NCI-H226 (cell line): ENCODE data around the gene TTC28.
"Not testable (repeated sequence)": the region's sequence is repeated elsewhere in the genome, so short reads cannot be mapped to it uniquely, and the experiment has no call there.

Experiments
- DNase-seq: peaks from one replicate; pipeline ENCODE4 v3.0.0-alpha.2; 2015

TTC28 gene

GRCh38 chr22:28600546-28601143, 79.0 kb downstream of the TTC28 start:
- DNase-seq: no peak

- DNase-seq: no peak
Observed at GRCh38 chr22:28599693-28600092, 79.9 kb downstream of the TTC28 start.

GRCh38 chr22:28597665-28598064, 82.0 kb downstream of the TTC28 start:
- no peak for DNase-seq

- DNase-seq: peak; percentile 20
Observed at GRCh38 chr22:28594797-28595462, 84.7 kb downstream of the TTC28 start.

DNA sequence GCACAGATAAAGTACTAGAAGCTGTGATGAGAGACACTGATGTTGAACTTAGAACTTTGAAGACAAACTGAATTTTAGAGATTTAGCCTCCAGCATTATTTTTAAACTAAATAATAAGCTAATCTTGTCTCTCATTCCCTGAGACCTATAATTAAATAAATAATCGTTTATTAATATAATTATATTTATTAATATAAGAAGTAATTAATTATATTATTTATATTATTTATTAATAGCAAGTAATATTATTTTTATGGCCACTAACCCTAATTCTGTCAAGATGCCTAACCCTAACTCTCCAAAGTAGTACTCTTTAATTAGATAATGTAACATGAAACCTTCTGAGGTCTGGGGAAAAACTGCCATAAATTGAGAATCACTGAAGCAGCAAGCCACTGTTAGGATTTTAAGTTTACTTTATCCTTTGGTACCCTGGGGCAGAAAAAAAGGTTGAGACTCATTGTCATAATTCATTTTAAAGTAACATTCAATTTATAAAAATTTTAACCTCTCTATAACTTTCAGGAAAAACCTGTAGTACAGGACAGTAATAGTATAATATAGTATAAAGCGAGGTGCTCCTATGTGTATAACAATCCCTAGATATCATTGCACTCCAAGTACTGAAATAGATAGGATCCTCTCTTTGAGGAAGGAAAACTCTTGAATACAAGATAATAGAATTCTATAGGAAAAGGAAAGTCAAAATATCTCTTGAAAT, 85.4 kb downstream of the TTC28 start:
- DNase-seq: no peak

GRCh38 chr22:28593299-28593698, 86.3 kb downstream of the TTC28 start:
- DNase-seq: no peak

DNA sequence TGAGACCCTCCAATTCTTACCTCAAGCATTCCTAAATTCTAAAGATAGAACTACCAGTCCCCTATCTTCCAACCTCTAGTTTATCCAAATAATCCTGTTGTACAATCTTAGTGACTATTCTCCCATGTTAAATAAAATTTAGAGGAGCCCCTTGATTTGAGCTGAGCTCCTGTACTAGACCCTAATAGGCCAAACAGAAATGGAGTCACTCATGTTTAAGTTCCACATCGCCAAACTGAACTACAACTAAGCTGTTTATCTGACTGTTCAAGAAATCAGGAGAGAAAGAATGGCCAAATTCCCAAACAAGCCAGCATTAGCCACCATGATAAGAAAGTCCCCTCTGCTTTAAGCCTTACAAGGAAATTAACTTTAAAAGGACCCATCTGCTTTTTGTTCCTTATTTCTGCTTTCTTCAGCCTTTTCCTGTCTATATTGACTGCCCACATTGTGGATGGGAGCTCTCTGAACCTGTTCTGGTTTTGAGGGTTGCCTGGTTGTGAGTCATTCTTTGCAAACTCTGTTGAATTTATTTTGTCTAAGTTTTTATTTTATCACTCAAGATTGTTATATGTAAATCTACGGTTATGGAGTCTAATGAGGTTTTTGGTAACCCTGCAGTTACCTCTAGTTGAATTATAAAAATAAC, 90.4 kb downstream of the TTC28 start:
- DNase-seq: no peak

- DNase-seq: no peak
Observed at GRCh38 chr22:28585324-28585723, 94.3 kb downstream of the TTC28 start.

GRCh38 chr22:28582806-28583205, 96.8 kb downstream of the TTC28 start:
- DNase-seq: no peak

DNA sequence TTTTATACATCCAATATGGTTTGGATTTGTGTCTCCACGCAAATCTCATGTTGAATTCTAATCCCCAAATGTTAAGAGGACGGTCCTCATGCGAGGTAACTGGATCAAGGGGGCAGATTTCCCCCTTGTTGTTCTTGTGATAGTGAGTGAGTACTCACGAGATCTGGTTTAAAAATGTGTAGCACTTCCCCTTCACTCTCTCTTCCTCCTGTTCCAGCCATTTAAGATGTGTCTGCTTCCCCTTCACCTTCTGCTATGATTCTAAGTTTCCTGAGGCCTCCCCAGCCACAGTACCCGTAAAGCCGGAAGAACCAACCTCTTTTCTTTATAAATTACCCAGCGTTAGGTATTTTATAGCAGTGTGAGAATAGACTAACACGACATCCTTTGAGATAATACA, 98.6 kb downstream of the TTC28 start:
- DNase-seq: no peak

DNA sequence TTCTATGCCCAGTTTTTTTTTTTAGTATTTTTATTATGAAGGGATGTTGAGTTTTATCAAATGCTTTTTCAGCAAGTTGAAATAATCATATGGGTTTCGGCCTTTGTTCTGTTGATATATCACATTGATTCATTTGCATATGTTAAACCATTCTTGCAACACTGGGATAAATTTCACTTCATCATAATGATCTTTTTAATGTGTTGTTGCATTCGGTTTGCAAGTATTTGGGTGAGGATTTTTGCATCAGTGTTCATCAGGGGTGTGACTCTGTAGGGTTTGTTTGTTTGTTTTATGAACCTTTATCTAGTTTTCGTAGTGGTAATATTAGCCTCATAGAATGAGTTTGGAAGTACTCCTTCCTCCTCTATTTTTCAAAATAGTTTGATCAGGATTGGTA, 103.5 kb downstream of the TTC28 start:
- DNase-seq: no peak

DNA sequence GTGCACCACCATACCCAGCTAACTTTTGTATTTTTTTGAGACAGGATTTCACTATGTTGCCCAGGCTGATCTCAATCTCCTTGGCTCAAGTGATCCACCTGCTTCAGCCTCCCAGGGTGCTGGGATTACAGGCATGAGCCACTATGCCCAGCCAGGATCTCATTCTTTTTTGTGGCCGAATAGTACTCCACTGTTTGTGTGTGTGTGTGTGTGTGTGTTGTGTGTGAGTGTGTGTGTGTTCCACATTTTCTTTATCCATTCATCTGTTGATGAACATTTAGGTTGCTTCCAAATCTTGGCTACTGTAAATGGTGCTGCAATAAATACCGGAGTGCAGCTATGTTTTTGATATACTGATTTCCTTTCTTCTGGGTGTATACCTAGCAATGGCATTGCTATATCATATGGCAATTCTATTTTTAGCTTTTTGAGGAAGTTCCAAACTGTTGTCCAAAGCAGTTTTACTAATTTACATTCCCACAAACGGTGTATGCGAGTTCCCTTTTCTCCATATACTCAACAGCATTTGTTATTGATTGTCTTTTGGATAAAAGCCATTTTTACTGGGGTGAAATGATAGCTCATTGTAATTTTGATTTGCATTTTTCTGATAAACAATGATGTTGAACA, 105.4 kb downstream of the TTC28 start:
- no peak for DNase-seq

DNA sequence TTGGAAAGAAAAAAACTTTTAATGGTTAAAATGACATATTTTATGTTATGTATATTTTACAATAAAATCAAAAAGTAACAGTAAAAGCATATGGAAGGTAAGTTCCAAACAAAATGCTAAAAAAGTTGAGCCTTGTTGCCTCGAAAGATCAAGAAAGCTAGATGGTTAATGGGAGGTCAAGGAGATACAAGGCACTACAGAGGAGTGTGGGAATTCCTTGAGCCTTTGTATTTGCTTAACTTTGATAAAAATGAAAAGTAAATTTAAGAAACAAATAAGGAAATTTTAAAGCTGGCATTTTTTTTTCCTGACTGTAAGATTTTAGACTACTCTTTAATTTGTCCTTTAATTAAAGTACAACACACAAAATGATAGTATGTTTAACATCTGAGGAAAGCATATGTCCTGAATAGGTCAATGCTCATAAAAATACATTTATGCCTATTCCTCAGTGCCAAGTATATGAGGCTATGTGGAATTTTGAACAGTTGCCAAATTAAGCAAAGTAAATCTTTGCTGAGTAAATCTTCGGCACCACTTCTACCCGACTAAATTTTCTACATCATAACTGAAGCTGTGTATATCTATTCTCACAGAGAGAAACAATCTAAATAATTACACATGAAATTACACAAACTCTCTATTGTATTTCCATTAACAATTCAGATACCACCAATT, 108.8 kb downstream of the TTC28 start:
- no peak for DNase-seq

DNA sequence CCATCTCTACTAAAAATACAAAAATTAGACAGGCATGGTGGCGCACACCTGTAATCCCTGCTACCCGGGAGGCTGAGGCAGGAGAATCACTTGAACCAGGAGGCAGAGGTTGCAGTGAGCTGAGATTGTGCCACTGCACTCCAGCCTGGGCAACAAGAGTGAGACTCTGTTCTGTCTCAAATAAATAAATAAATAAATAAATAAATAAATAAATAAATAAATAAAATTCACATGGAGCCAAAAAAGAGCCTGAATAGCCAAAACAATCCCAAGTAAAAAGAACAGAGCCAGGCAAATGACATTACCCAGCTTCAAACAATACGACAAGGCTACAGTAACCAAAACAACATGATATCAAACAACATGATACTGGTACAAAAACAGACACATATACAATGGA, 110.7 kb downstream of the TTC28 start:
- DNase-seq: not testable (repeated sequence)

DNA sequence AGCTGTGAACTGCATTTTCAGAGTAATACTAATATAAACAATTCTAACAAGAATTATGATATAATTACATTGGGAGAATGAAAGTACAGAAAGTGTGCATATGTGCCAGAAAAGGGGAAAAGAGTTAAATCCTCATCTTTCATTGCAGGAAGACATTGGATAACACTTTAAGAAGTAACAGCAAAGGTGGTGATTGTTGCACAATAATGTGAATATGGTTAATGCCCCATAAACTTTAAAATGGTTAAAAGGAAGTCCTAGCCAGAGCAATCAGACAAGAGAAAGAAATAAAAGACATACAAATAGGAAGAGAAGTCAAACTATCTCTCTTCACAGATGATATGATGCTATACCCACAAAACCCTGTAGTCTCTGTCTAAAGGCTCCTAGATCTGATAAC, 111.5 kb downstream of the TTC28 start:
- no peak for DNase-seq

- DNase-seq: not testable (repeated sequence)
Observed at GRCh38 chr22:28566920-28567499, 112.6 kb downstream of the TTC28 start.

GRCh38 chr22:28563636-28564035, 116.0 kb downstream of the TTC28 start:
- DNase-seq: no peak

GRCh38 chr22:28562324-28562723, 117.3 kb downstream of the TTC28 start:
- no peak for DNase-seq

DNA sequence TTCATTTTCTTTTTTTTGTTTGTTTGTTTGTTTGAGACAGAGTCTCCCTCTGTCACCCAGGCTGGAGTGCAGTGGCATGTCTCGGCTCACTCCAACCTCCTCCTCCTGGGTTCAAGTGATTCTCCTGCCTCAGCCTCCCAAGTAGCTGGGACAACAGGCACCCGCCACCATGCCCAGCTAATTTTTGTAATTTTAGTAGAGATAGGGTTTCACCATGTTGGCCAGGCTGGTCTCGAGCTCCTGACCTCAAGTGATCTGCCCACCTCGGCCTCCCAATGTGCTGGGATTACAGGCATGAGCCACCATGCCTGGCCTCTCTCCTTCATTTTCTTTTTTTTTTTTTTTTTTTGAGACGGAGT, 118.9 kb downstream of the TTC28 start:
- not testable (repeated sequence) for DNase-seq

GRCh38 chr22:28560046-28560742, 119.4 kb downstream of the TTC28 start:
- DNase-seq: peak; percentile 86

DNA sequence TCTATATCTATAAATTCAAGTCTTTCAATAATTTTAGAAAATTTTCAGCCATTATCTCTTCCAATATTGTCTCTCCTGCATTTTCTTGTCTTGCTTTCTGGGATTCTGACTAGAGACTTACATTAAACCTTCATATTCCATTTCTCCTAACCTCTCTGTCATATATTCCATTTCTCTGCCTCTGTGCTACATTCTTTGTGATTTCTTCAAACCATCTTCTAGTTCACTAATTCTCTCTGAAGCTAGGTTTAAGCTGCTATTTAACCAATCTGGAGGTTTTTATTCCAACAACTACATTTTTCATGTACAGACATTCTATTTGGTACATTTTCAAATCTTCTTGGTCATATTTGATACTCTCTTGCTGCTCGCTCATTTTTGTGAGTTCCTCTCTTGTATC, 122.5 kb downstream of the TTC28 start:
- no peak for DNase-seq
